Measurements from ENCODE around the gene TSHZ1.

The TSHZ1 gene

GRCh38 chr18:75279381-75279780, 68.8 kb downstream of the TSHZ1 start:
- no peak for DNase-seq

DNA sequence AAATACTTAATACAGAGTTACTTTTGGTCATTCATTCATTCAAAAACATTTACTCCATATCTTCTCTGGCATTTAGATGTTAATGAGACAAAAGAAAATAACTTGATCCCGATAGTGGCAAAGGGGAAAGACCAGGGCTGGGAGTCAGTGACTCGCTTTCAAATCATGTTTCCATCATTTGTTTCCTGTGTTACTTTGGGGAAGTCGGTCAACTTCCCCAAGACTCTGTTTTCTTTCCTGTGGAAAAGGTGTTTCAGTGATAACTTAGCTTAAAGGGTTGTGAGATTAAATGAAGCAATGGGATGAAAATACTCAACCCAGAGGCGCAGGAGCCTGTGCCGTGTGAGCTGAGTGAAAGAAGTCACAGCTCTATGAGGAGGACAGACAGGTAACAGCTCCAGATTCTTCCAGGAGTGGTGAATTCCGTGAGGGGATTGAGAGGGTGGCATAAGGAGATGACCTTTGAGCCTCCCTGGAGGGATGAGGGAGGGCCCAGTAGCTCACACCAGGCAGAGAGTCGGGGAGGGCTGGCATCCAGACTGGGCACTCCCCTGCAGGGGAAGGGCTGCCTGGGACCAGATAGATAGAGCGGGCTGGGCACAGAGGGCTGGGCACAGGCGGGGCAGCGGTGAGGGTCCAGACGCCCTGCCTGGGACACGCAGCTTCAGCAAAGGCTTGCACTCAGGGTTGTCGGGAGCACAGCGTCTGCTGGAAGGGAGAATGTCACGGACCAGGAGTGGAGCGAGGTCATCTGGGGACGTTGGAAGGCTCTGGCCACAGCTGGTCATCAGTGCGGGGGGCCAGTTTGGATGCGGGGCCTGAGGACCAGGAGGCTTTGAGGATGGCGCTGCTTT, 70.1 kb downstream of the TSHZ1 start:
- DNase-seq: no peak

DNA sequence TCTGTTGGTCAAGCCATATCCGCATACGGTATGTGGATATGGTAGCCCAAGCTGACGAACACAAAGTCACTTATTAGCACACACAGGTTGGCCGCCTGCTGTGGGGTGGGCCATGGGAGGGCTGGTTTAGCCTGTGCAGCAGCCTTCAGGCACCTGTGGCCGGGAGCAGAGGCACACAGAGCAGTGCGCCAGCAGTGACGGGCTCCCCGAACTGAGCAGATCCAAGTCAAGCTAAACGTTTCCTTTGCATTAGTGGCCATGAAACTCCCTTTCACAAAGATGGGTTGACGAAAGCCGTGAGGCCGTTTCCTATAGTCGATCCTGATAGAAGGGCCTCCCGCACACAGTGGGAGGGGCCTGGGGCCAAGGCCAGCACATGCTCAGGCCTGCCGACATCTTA, 72.1 kb downstream of the TSHZ1 start:
- DNase-seq: no peak

DNA sequence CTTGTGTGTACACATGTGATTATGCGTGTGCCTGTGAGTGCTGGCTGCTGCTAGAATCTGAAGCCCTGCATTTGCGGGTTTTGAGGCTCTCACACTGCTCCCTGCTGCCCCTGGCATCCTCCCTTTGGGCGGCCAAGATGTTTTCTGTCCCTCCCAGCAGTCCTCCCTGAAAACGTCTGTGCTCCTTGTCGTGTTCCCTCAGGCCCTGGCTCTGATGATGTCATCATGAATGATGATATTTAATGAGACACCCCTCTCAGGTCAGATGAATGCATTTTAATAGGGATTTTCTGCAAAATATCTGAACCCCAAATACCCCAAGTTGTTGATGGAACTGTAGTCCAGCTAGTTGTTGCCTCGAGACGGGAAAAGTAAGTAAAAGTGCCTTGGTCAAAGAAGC, 73.1 kb downstream of the TSHZ1 start:
- no peak for DNase-seq

DNA sequence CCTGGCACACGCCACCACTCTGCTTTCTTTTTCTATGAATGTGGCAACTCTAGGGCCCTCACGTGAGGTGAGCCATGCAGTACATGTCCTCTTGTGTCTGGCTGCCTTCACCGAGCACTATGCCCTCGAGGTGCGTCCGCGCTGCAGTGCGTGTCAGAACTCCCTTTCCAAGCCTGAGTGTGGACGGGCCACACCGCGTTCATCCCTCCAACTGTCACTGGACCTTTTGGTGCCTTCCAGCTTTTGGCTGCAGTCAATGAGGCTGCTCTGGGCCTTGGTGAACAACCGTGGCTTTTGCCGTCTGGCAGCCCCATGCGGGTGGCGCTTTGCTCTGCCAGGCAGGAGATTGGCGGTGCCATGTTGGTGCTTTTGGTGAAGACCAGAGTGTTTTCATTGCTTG, 74.0 kb downstream of the TSHZ1 start:
- DNase-seq: no peak

DNA sequence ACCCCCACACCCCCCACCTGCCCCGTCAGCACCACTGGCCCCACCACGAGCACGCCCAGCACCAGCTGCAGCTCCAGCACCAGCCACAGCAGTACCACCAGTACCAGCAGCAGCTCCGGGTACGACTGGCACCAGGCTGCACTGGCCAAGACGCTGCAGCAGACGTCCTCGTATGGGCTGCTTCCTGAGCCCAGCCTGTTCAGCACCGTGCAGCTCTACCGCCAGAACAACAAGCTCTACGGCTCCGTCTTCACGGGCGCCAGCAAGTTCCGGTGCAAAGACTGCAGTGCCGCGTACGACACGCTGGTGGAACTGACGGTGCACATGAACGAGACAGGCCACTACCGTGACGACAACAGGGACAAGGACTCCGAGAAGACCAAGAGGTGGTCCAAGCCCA, 75.3 kb downstream of the TSHZ1 start:
- DNase-seq: no peak

DNA sequence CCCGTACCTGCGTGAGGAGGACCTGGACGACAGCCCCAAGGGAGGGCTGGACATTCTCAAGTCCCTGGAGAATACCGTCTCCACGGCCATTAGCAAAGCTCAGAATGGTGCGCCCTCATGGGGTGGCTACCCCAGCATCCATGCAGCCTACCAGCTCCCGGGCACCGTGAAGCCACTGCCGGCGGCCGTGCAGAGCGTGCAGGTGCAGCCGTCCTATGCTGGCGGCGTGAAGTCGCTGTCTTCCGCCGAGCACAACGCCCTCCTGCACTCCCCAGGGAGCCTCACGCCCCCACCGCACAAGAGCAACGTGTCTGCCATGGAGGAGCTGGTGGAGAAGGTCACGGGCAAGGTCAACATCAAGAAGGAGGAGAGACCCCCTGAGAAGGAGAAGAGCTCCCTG, 76.4 kb downstream of the TSHZ1 start:
- DNase-seq: no peak

DNA sequence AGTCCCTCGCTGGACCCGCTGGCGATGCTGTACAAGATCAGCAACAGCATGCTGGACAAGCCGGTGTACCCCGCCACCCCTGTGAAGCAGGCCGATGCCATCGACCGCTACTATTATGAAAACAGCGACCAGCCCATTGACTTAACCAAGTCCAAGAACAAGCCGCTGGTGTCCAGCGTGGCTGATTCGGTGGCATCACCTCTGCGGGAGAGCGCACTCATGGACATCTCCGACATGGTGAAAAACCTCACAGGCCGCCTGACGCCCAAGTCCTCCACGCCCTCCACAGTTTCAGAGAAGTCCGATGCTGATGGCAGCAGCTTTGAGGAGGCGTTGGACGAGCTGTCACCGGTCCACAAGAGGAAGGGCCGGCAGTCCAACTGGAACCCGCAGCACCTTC, 77.1 kb downstream of the TSHZ1 start:
- no peak for DNase-seq

DNA sequence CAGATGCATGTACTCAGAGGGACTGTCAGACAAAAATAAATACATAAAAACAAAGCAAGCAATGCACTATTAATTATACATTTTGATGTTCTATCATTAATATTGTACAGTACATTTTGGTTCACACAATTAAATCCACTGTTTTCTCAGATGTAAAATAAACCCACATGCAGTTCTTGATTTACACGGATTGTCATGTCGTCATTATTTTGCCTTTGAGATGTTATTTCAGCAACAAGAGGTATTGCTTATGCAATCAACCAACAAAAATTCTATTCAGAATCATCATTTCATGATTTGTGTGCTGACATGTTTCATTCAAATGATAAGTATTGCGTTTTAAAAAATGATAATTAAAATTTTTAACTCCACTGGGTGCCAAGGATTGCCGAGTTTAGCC, 79.2 kb downstream of the TSHZ1 start:
- no peak for DNase-seq

DNA sequence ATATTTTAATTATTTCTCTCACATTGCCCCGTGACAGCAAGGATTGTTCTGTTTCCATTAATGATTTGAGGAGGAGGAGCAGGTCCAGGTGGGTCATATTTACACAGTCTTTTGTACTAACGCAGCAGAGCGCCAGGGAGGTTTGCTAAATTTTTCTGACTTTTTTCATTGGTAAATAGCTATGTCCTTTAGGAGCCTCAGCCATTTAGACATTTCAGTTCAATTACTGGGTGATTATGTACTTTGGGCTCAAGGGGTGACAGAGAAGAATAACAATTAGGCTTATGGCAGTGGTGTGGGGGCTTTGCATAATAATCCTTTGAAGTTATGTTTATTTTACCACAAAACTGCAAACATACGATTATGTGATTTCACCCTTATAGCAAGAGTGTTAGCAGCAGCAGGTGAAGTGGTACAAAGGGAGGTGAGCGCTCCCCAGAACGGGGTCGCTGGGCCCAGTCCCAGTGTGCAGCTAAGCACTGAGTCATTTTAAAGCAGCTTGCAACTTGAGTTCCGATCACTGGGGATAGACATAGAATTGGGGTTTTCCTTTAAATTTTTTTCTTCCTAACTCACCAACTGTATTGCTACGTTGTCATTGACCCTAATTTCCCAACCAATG, 80.3 kb downstream of the TSHZ1 start:
- DNase-seq: no peak

GRCh38 chr18:75291460-75291859, 80.9 kb downstream of the TSHZ1 start:
- no peak for DNase-seq

- DNase-seq: no peak
Measured at GRCh38 chr18:75293591-75293990, 83.0 kb downstream of the TSHZ1 start.

GRCh38 chr18:75297731-75298130, 87.1 kb downstream of the TSHZ1 start:
- no peak for DNase-seq

DNA sequence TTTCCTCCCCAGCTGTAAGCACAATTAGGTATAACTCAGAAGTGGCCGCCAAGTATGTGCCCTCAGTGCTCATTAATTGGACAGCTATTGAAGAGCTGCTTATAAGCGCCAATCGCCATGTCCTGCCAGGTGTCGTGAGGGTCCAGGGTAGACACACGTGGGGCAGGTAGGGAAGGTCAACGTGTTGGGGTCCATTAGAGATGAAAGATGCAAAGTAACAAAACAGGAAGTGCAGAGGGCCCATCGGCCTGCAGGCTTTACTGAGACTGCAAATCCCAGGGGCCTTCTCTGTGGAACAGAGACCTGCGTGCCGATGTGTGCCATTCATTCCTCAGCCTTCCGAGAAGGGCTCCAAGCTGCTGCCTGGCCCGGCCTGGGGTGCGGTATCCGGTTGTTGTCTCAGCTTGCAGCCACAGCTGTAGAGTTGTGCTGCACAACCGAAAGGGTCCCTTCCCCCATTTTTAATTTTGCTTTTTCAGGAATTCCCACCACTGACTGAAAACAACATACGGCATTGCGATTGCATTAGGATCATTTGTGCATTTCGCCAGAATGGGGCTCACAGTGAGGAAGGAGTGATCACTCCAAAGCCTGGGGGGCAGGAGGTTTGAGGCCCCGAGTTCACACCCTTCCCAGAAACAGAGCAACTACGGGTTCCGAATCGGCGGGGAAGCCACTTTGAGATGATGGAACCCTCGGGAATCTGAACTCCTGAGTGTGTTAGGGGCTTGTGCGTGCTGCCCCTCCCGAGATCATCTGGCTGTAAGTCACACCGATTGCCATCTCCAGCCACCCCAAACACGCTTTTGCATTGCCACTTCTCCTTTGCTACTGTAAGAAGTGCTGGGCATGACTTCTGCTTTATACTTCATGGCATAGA, 94.3 kb downstream of the TSHZ1 start:
- DNase-seq: no peak

GRCh38 chr18:75305984-75306383, 95.4 kb downstream of the TSHZ1 start:
- DNase-seq: no peak

GRCh38 chr18:75307530-75307929, 96.9 kb downstream of the TSHZ1 start:
- DNase-seq: no peak

DNA sequence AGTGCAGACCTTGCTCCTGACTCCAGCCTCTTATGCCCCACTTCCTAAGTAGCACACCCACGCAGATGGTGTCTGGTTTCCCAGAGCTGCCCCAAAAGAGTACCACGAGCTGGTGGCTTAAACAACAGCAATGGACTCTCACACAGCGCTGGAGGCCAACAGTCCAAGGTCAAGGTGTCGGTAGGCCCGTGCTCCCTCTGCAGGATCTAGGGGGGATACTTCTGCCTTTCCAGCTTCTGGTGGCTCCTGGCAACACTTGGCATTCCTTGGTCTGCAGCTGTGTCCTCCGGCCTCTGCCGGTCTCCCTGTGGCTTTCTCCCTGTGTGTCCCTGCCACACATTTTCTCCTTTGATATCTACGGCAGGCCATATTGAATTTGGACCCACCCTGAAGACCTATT, 99.0 kb downstream of the TSHZ1 start:
- DNase-seq: no peak

DNA sequence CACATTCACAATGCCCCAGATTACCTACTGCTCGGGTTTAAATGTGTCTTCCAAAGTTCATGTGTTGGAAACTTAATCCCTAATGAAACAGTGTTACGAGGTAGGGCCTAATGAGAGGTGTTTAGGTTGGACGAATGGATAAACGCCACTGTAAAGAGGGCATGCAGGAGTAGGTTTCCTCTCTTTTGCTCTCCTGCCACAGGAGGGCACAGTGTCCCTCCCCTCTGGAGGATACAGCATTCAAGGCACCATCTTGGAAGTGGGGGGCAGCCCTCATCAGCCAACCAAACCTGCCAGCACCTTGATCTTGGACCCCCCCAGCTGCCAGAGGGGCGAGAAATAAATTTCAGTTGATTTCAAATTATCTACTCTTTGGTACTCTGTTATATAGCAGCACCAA, 103.5 kb downstream of the TSHZ1 start:
- DNase-seq: no peak

GRCh38 chr18:75314606-75315005, 104.0 kb downstream of the TSHZ1 start:
- DNase-seq: no peak

GRCh38 chr18:75316223-75316622, 105.6 kb downstream of the TSHZ1 start:
- no peak for DNase-seq

- no peak for DNase-seq
Measured at GRCh38 chr18:75316826-75317225, 106.2 kb downstream of the TSHZ1 start.

DNA sequence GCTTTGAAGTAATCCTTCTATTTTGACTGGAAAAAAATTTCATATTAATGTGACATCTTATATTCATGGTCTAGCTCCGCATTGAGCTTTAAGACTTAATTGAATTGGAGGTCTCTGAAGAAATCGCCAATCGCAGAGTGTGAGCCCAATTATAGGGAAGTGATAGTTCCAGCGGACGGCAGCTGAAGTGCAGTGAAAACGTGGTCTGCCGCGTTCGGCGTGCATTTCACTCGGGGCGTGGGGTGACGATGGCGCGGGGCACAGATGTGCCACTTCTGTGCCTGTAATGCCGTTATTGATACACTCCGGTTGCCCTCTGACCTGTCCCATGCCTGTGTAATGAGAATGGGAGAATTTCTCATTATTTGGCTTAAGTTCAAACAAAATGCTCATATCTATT, 106.7 kb downstream of the TSHZ1 start:
- DNase-seq: no peak

GRCh38 chr18:75317703-75318102, 107.1 kb downstream of the TSHZ1 start:
- DNase-seq: no peak

DNA sequence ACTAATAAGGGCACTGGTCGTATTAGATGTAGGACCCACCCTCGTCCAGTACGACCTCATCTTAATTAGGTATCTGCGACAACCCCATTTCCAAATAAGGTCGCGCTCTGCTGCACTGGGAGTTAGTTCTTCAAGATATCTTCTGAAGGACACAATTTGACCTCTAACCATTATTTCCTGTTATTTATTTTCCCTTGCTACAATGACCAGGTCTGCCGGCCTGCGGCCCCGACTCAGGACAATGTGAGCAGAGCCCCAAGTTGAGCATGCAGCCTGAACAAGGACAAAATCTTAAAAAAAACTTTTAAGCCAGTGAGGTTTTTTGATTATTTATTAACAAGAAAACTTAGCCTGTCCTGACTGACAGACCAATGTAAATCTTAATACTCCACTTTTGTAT, 109.3 kb downstream of the TSHZ1 start:
- DNase-seq: no peak
